Limb (tissue), 2 donors: ENCODE data around the gene NR0B2.
"Not testable (repeated sequence)": the region's sequence is repeated elsewhere in the genome, so short reads cannot be mapped to it uniquely, and the experiment has no call there.

Experiments
- DNase-seq, 2 donors: peaks; one replicate each; pipeline ENCODE4 v3.0.0-alpha.2; 2016; ENCODE audit errors: extremely low spot score in 2 of 2

Gene NR0B2

GRCh38 chr1:26913754-26914619 lies at the start of gene NR0B2:
TSS of gene NR0B2 (minus strand) at chr1:26913975. CDS start at chr1:26913940, 35 bp downstream.
- DNase-seq, result no peak

- DNase-seq, result no peak
Observed at GRCh38 chr1:26961826-26962225, 48.1 kb upstream of the NR0B2 start.

GRCh38 chr1:26960625-26960966 lies 46.8 kb upstream of the NR0B2 start:
- DNase-seq, result no peak

GRCh38 chr1:26959722-26960624 lies 46.2 kb upstream of the NR0B2 start, which contains the start of gene KDF1:
TSS of gene KDF1 (minus strand) at chr1:26960468. CDS start at chr1:26952380, 8,088 bp downstream.
- DNase-seq, result no peak

GRCh38 chr1:26959270-26959669 lies 45.5 kb upstream of the NR0B2 start:
- no peak for DNase-seq

- DNase-seq, result no peak
Observed at GRCh38 chr1:26957306-26957705, 43.5 kb upstream of the NR0B2 start.

GRCh38 chr1:26956321-26956720 lies 42.5 kb upstream of the NR0B2 start:
- DNase-seq, result no peak

GRCh38 chr1:26953374-26953773 lies 39.6 kb upstream of the NR0B2 start:
- DNase-seq, result no peak

GRCh38 chr1:26951821-26952497 lies 38.2 kb upstream of the NR0B2 start:
- DNase-seq, result no peak

GRCh38 chr1:26951216-26951615 lies 37.4 kb upstream of the NR0B2 start:
- DNase-seq, result no peak

GRCh38 chr1:26950602-26951001 lies 36.8 kb upstream of the NR0B2 start:
- no peak for DNase-seq

- no peak for DNase-seq
Observed at GRCh38 chr1:26949926-26950319, 36.1 kb upstream of the NR0B2 start.

- no peak for DNase-seq
Observed at GRCh38 chr1:26949266-26949925, 35.6 kb upstream of the NR0B2 start.

- DNase-seq, result not testable (repeated sequence)
Observed at GRCh38 chr1:26948725-26949057, 34.9 kb upstream of the NR0B2 start.

- no peak for DNase-seq
Observed at GRCh38 chr1:26946270-26946669, 32.5 kb upstream of the NR0B2 start.

- DNase-seq, result no peak
Observed at GRCh38 chr1:26945728-26946127, 32.0 kb upstream of the NR0B2 start.

- DNase-seq, result no peak
Observed at GRCh38 chr1:26945138-26945537, 31.4 kb upstream of the NR0B2 start.

- DNase-seq, result no peak
Observed at GRCh38 chr1:26942656-26943055, 28.9 kb upstream of the NR0B2 start.

- DNase-seq, result no peak
Observed at GRCh38 chr1:26941311-26941710, 27.5 kb upstream of the NR0B2 start.

GRCh38 chr1:26938659-26939025 lies 24.9 kb upstream of the NR0B2 start:
- DNase-seq, result no peak

- DNase-seq, result no peak
Observed at GRCh38 chr1:26938004-26938658, 24.4 kb upstream of the NR0B2 start.
